IPS-11a (cell line): Measurements from ENCODE around the gene CHAF1B.

ENCODE experiments used
- H3K4me3 ChIP-seq: one replicate; pipeline ENCODE4 v1.5.1; 2013; ENCODE audit warnings: low read depth, low read length, control low read depth

The CHAF1B gene

DNA sequence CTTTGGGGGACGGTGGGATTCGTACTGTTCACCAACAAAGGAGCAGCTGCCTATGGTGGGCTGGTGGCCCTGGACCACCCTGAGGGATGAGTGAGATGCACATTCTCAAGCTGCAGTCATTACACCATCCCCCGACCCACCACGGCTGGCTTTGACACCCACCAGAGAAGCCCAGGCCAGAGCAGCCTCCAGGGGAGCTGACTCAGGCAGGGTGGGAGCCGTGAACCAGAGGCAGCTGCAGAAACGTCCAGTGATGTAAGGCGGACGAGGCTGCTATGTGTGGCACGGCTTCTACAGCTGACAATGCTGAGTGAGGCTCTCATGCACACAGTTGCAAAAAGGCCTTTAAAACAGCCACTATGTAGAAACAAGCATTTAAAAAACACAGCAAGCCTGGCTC lies 40.1 kb downstream of the CHAF1B start:
- H3K4me3 ChIP-seq, result no peak overlapping the region

DNA sequence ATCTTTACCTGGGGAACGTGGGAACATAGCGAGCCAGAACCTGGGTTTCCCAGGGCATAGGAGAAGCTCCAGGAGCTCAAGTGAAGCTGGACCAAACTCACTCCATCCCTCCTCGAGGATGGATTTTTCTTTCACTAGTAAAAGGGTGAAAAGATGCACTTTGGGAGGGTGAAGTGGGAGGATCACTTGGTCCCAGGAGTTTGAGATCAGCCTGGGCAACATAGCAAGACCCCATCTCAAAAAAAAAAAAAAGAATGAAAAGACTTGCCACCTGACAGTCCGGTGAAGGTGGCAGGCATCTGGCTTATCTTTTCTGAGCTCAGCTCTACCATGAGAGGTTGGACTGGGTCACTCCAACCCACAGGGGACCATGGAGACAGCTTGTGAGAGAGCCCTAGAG lies 42.3 kb downstream of the CHAF1B start:
- H3K4me3 ChIP-seq, result no peak overlapping the region

DNA sequence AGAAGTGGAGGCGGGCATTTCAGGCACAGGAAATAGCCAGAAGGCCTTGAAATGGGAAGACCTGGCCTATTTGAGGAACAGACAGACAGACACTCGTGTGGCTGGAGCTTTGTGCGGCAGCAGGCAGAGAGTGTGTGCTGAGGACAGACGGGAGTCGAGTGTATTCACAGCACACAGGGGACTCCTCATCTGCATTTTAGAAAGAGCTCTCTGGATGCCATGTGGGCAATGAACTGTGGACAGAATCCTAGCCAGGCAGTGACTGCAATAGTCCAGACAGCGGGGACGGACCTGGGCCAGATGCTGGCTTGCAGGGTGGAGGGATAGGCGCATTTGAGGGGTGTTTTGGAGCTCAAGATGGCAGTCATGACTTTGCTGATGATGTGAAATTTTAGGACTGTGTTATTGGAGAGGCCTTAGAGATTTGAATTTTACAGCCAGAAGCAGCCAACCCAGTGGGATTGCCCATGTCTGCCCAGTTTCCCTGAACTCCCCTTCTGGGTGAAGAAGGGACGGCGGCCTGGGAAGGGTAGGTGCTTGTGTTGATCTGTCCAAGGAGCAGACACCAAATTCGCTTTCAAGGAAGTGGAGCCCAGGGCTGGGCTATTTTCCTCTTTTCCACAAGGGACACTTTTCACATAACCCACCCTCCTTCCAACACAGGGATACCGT lies 43.7 kb downstream of the CHAF1B start:
- no peak overlapping the region for H3K4me3 ChIP-seq

DNA sequence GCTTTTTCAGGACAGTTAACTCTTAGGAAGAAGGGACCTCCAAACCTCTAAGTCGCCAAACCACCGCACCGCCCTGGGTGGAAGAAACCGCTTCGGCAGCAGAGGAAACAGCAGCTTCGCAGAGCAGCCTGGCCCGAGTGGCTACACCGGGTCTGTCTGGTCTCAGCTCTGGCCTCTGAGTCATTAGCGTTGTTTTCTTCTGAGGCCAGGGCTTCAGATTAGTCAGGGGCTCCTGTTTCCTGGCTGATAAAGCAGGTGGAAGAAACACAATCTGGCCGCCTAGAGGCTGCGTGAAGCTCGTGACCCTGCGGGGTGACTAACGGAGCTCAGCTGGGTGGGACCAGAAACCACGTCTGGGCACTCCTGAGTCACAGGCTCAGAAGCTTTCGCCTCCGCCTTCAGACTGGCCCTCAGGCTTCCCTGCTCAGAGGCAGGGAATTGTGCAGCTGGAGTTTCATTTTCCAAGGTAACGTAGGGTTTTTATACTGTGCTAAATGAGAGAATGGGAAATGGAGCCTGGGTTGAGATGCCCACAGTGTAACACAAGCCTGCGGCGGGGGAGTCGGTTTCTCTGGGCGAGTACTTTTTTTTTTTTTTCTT lies 44.9 kb downstream of the CHAF1B start:
- no peak overlapping the region for H3K4me3 ChIP-seq

DNA sequence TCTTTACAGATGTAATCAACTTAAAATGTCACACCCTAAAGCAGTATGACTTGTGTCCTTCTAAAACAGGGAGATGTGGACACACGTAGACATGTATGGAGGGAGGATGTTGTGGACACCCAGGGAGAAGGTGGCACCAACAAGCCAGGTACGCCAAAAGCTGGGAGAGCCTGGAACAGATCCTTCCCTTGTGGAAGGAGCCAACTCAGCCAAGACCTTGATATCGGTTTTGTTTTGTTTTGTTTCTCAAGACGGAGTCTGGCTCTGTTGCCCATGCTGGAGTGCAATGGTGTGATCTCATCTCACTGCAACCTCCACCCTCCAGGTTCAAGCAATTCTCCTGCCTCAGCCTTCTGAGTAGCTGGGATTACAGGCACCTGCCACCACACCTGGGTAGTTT lies 45.6 kb downstream of the CHAF1B start:
- no peak overlapping the region for H3K4me3 ChIP-seq

DNA sequence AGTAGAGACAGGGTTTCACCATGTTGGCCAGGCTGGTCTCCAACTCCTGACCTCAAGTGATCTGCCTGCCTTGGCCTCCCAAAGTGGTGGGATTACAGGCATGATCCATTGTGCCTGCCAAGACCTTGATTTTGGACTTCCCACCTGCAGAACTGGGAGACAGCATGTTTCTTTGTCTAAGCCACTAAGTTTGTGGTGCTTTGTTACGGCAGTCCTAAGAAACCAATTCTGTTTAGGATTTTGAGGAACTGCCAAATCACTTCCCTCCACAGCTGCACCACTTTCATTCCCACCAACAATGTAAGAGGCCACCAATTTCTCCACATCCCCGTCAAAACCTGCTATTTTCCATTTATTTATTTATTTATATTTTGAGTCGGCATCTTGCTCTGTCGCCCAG lies 46.1 kb downstream of the CHAF1B start:
- H3K4me3 ChIP-seq, result no peak overlapping the region

DNA sequence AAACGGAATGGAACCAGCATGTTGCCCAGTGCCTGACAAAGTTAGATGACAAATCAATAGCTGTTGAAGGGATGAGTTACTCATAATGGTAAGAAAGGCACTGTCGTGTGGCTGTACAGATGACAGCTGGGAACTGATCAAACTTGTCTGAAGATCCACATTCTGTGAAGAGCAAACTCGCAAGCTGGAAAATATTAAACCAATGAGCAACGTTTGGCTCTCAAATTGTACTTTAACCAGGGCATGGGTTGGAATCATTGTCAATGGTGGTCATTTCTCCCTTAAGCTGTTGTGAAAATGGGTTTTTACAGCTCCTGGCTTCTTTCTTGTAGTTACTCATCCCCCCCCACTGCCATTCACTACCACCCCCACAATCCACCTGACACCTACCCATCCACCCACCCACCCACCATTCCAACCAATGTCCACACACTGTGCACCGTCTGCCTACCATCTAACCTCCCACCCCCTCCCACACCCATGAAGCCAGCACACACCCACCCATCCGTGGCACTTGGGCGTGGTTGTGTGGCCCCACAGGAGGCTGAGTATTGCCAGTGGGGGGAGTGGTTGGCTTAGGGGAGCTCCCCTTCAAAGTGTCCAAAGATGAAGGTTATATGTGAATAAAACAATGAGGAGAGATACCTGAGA lies 48.0 kb downstream of the CHAF1B start:
- H3K4me3 ChIP-seq, result no peak overlapping the region

DNA sequence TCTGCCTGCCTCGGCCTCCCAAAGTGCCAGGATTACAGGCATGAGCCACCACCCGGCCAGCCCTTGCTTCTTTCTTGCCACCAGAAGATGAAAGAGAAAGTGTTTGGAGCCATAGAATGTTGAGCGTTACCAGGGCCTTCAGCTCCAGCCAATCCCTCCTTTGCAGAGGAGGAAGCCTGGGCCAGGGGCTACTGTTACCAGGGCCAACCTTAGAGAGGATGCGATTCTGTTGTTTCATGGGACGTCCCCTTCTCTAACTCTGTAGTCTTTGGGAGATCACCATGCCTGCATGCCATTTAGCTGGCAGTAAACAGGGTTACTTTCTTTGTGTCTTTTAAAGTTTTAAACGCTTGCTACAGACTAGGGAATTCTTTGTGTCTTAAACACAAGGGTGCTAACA lies 49.0 kb downstream of the CHAF1B start:
- no peak overlapping the region for H3K4me3 ChIP-seq

DNA sequence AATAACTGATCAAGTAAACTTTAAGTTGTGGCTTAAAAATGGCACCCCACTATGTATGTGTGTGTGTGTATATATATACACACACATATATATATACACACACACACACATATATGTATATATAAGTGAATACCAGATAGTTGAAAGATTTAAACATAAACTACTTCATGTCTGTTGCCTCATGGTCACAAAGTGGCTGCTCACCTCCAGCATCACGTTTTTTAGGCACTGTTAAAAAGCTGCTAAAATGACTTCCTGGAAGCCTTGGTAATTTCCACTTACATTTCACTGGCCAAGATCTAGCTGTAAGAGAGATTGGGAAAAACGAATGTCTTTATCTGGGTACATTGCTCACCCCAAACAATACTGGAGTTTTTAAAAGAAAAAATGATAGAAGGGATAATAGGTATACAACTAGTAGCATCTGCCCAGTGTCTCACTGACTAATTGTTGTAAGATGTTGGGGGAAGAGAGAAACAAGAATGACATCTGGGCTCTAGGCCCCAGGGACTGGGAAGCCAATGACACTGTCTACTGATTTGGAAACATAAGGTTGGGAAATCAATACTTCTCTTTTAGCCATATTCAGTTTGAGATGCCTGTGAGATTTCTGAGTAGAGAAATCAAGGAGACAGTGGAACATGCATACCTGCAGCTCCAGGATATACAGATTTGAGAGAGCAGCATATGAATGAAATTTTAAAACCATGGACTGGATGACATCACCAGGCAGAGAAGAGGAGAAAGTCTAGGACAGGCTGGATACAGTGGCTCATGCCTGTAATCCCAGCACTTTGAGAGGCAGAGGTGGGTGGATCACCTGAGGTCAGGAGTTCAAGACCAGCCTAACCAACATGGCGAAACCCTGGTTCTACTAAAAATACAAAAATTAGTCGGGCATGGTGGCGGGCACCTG lies 51.9 kb downstream of the CHAF1B start:
- no peak overlapping the region for H3K4me3 ChIP-seq

DNA sequence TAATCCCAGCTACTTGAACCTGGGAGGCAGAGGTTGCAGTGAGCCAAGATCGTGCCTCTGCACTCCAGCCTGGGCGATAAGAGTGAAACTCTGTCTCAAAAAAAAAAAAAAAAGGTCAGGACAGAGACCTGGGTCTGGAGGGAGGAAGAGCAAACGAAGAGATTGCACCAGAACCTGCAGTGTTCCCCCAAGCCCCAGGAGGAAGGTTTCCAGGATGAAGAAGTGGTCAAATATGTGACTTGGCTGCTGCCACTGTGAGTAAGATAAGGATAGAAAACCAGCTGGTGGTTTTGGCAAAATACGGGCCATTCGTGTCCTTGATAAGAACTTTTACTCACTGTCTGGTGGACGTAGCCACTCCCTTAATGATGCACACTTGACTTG lies 52.5 kb downstream of the CHAF1B start:
- no peak overlapping the region for H3K4me3 ChIP-seq

DNA sequence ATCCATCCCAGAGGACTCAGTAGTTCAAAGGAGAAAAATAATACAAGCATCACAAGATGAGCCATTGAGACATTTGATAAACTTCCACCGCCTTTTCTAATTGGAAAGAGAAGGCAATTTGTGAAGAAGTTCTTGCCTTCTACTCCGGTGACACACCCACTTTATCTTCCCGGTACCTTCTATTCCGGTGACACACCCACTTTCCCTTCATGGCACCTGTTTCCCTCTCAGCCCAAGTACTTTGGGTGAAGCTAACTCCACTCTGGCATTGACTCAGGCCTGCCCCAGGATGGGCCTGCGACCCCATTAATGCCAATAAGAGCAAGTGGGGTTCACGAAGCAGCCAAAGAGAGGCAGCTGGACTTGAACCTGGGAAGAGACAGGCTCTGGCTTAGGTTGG lies 56.5 kb downstream of the CHAF1B start:
- H3K4me3 ChIP-seq, result no peak overlapping the region

DNA sequence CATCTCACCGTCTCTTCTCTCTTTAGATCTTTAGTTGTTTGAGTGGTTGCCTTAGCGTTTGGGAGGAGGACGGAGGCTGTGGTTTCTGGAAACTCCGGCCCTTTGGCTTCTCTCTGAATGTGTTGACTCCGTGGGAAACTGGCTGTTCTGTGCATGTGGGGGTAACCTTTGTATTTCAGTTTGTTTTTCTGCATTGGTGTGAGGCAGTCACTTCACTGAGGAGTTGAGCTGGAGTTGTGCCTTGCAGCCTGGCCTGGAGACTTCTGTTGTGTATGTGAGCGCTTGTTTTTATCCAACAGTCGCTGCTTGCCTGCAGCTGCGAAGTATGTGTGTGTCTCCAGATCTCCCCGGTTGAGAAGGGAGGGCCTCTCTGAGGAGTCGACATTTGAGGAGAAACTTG lies 61.1 kb downstream of the CHAF1B start:
- no peak overlapping the region for H3K4me3 ChIP-seq

DNA sequence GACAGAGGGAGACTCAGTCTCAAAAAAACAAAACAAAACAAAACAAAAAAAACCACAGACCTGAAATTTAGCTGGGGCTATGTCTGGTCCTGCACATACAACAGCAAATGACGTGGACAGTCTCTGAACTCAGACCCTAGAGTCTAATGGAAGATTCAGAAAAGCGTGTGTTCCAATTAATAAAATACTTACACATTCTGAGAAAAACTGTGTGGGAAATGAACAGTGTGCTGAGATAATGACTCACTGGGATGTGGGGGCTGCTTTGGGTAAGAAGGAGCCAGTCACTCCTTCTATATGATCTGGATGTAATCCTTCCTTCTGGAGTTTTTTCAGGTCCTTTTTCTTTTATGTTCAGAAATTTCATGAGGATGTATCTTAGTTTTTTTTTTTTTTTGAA lies 65.3 kb downstream of the CHAF1B start:
- H3K4me3 ChIP-seq, result no peak overlapping the region

DNA sequence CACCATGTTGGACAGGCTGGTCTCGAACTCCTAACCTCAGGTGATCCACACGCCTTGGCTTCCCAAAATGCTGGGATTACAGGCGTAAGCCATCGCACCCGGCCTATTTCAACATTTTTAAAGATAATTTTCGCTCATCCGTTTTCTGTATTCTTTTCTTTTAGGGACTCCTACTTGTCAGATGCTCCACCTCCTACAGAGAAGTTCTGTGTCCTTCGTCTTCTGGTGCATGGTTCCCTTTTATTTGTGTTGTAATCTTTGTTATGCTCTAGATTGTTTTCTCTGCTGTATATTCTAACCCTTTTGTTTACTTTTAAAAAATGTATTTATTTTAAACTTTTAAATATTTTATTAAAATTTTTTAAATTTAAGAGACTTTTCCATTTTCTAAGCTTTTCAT lies 66.3 kb downstream of the CHAF1B start:
- H3K4me3 ChIP-seq, result no peak overlapping the region

DNA sequence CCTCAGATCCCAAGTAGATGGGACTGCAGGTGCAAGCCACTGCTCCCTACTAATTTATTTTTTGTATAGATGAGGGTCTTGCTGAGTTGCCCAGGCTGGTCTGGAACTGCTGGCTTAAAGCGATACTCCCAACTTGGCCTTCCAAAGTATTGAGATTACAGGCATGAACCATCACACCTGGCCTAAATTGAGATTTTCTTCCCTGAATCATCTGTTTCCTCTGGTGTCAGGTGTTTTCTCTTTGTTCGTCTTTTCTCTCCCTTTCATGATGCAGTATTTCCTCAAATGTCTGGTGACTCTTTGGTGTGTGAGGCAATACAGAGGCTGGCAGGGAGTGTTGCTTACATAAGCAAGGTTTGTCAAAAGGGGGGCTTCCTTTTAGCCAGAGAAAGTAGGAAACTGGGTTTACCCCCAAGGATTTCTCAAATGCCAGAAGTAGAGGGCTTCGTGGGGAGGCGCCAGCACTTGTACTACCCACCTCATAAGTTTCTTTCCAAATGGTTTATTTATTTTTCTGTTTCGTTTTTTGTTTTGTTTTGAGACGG lies 67.2 kb downstream of the CHAF1B start:
- no peak overlapping the region for H3K4me3 ChIP-seq

DNA sequence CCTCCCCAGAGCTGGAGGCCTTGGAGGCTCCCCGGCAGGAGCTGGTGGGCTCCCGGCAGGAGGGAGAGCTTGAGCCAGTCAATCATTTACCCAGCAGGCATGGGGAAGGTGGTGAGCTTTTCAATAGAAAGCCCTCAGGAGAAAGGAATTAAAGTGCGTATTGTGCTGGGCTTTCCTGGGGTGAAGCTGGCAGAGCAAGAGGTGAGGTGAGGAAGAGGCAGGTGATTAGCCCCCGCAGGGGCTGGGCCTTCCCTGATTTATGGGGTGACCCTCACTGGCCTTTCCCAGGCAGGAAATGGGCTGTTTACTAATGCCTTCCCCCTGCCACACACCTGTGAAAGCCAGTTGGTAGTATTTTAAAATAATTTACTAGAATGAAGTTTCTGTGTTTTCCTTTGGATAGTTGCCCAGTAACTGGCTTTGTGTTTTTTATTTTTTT lies 68.9 kb downstream of the CHAF1B start:
- H3K4me3 ChIP-seq, result no peak overlapping the region

DNA sequence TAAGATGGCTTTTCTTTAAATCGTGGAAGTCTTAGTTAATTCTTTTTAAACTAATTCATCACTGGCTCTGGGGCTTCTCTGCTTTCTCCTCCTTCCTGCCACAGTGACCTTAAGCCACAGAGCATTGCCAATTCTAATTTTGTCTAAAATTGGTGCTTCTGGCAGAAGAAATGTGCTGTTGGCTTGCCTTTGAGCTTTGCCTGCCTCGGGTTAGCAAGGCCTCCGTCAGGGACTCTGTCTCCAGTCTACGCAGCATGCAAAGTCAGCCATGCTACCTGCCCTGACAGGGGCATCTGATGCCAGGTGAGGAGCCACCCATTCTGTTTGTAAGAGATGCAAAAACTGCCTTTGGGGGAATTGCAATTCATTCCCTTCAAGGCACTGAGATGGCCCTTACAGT lies 69.5 kb downstream of the CHAF1B start:
- H3K4me3 ChIP-seq, result no peak overlapping the region

DNA sequence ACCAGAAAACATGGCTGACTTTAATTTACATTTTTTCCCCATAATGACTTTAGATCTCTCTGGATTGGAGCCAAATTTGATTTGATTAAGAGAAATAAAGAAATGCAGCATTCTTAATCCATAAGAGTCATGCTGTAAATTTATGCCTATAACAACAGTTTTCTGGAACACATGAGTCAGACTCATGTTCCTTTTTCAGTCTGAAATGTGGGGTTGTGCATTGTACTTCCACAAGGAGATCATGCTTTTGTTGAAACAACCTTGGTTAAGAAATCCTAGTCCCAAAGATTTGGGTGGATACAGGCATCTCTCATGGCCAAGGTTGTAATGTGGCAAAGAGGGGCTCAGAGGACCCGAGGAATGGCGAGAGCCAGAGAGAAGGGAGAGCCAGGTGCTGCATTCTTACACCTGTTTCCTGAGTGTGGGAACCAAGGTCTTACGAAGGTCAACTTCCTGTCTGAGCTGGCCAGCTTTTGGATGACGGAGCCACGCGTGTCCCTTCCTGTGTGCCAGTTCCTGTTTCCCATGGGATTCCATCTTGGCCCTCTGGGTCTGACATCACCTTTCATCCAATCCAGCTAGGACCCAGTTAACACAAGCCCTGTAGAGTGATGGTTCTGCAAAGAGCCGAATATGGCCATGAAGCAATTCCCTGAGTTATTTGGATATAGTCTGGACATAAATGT lies 71.7 kb downstream of the CHAF1B start:
- H3K4me3 ChIP-seq, result no peak overlapping the region

DNA sequence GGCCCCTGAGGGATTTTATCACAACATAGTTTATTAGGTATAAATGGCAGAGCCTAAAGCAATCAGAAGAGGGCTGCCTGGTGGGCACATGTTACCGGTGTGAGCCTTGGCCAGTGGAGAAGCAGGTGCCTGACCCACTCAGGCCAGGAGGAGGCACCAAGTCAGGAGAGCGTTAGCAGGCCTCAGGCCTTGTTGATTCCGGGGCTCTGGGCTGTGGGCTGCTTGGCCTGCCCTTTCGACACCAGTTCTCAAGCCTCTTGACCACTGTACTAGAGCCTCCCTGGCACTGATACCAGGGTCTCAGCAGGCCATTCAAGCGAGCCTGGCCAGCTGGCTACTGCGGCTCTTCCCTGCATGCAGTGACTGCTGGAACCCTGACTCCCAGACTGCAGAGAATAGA lies 73.9 kb downstream of the CHAF1B start:
- H3K4me3 ChIP-seq, result no peak overlapping the region

DNA sequence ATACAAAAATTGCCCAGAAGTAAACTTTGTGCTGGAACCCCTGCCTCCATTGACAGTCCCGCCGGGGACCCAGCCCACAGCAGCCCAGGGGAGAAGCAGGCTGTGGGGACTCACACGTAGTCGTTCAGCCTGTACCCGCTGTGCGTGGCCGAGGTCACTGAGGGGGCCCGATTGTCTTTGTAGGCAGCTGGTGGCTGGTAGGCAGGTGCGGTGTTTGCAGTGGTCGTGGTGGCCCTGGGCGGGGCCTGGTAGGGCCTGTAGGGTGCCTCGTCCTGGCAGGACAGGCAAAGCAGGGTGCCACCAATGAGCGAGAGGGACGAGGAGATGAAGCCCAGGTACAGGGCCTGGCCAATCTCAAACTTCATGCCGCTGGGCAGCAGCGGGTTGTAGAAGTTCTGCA lies 75.7 kb downstream of the CHAF1B start:
- no peak overlapping the region for H3K4me3 ChIP-seq
